ENCODE results near the gene ABHD17C. TPM values are rescaled to one million over a fixed set of nuclear protein-coding genes. Genes with fewer than 3 reads are reported as not detected.

The ABHD17C gene
- polyA plus RNA-seq, 1 donor (not counting 4 experiments of a cell fraction or from before 2014, with no cell fraction given), result 23.3 TPM

DNA sequence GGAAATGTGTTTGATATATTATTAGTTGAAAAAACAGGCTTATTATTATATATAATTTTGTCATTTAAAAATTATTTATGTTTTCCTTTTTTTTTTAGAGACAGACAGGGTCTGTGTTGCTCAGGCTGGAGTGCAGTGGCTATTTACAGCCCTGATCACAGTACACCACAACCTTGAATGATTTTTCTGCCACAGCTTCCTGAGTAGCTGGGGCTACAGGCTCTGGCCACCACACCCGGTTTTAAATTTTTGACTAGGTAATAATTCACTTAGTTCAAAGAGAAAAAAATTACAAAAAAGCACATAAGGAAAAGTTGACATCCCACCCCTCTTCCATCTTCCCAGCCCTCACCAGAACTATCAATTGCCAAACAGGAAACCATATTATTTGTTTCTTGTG is 79.4 kb downstream of the ABHD17C start:
- no peak for TF ChIP-seq EZH2 (IDR thresholded peaks at IDR 0.05; ENCODE audit: low read length)
- TF ChIP-seq, protein P1, sequence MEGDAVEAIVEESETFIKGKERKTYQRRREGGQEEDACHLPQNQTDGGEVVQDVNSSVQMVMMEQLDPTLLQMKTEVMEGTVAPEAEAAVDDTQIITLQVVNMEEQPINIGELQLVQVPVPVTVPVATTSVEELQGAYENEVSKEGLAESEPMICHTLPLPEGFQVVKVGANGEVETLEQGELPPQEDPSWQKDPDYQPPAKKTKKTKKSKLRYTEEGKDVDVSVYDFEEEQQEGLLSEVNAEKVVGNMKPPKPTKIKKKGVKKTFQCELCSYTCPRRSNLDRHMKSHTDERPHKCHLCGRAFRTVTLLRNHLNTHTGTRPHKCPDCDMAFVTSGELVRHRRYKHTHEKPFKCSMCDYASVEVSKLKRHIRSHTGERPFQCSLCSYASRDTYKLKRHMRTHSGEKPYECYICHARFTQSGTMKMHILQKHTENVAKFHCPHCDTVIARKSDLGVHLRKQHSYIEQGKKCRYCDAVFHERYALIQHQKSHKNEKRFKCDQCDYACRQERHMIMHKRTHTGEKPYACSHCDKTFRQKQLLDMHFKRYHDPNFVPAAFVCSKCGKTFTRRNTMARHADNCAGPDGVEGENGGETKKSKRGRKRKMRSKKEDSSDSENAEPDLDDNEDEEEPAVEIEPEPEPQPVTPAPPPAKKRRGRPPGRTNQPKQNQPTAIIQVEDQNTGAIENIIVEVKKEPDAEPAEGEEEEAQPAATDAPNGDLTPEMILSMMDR (optimal IDR thresholded peaks at IDR 0.05 in 1 of 3, IDR thresholded peaks at IDR 0.05 in 1 of 3, conservative IDR thresholded peaks at IDR 0.05 in 1 of 3; ENCODE audit: extremely low read depth in 1 of 3, insufficient read depth in 2 of 3, low read length in 3 of 3), result no peak
- no peak overlapping the region for H3K4me2 ChIP-seq (ENCODE audit: control insufficient read depth, extremely low read depth, insufficient read depth, low read depth, low read length)
- H3K9ac ChIP-seq (ENCODE audit: control insufficient read depth, extremely low read depth, insufficient read depth, low read length), result no peak overlapping the region
- H3K79me2 ChIP-seq (ENCODE audit: control insufficient read depth, insufficient read depth, low read length), result no peaks in the 10 kb centered on the region
- no peak overlapping the region for H3K27ac ChIP-seq (ENCODE audit: control insufficient read depth, insufficient read depth, low read length)
- H3K36me3 ChIP-seq (ENCODE audit: control insufficient read depth in 2 of 2, extremely low read depth in 1 of 2, insufficient read depth in 2 of 2, low read length in 2 of 2), result no peaks in the 10 kb centered on the region
- H3K4me1 ChIP-seq (ENCODE audit: control insufficient read depth, extremely low read depth, insufficient read depth, low read length), result peaks cover 28% of the 10 kb centered on the region
- H3K4me3 ChIP-seq (ENCODE audit: control insufficient read depth in 2 of 3, extremely low read depth in 1 of 3, insufficient read depth in 2 of 3, low read depth in 1 of 3, low read length in 3 of 3), result no peak overlapping the region
- no peaks in the 10 kb centered on the region for H4K20me1 ChIP-seq (ENCODE audit: control insufficient read depth, extremely low read depth, insufficient read depth, low read length)
- H2AFZ ChIP-seq (ENCODE audit: control insufficient read depth, low read length), result no peak overlapping the region
- FAIRE-seq (no peak), DNase-seq (ENCODE audit: low read depth, low spot score) (no peak)
- no peaks in the 10 kb centered on the region for H3K27me3 ChIP-seq (ENCODE audit: control insufficient read depth, extremely low read depth, insufficient read depth, low read length)
- H3K9me3 ChIP-seq (ENCODE audit: control insufficient read depth, low read depth, low read length), result no peaks in the 10 kb centered on the region
- dilution Hi-C loops (cut with MboI; ENCODE audit: extremely low pct_ligation_motif_present, low sequenced_read_pairs), result no loop called here
- no peaks in the 10 kb centered on the region for H3K9me1 ChIP-seq (ENCODE audit: control insufficient read depth, extremely low read depth, insufficient read depth, low read length)

DNA sequence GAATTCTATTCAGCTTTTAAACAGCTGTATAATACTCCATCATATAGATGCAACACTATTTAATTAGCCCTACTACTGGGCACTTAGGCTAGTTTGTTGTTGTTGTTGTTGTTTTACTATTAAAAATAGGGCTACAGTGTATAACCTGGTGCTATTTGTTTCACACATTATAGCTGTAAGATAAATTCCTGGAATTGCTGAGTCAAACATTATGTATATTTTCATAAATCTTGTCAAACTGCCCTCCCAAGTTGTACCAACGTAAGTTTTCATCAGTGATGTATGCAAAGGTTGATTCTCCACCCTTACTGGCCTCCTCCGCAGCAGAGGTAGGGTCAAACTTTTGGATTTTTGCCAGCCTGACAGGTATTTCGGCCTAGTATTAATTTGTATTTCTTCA is 80.2 kb downstream of the ABHD17C start:
- H3K9me3 ChIP-seq (ENCODE audit: control insufficient read depth, low read depth, low read length), result no peaks in the 10 kb centered on the region
- dilution Hi-C loops (cut with MboI; ENCODE audit: extremely low pct_ligation_motif_present, low sequenced_read_pairs), result no loop called here
- no peaks in the 10 kb centered on the region for H4K20me1 ChIP-seq (ENCODE audit: control insufficient read depth, extremely low read depth, insufficient read depth, low read length)
- no peaks in the 10 kb centered on the region for H3K9me1 ChIP-seq (ENCODE audit: control insufficient read depth, extremely low read depth, insufficient read depth, low read length)
- H3K79me2 ChIP-seq (ENCODE audit: control insufficient read depth, insufficient read depth, low read length), result no peaks in the 10 kb centered on the region
- H3K4me1 ChIP-seq (ENCODE audit: control insufficient read depth, extremely low read depth, insufficient read depth, low read length), result peaks cover 35% of the 10 kb centered on the region
- no peak overlapping the region for H3K4me3 ChIP-seq (ENCODE audit: control insufficient read depth in 2 of 3, extremely low read depth in 1 of 3, insufficient read depth in 2 of 3, low read depth in 1 of 3, low read length in 3 of 3)
- no peak overlapping the region for H2AFZ ChIP-seq (ENCODE audit: control insufficient read depth, low read length)
- H3K27me3 ChIP-seq (ENCODE audit: control insufficient read depth, extremely low read depth, insufficient read depth, low read length), result peaks cover 7% of the 10 kb centered on the region
- DNase-seq (ENCODE audit: low read depth, low spot score) (no peak), FAIRE-seq (no peak)
- H3K36me3 ChIP-seq (ENCODE audit: control insufficient read depth in 2 of 2, extremely low read depth in 1 of 2, insufficient read depth in 2 of 2, low read length in 2 of 2), result no peaks in the 10 kb centered on the region
- no peak overlapping the region for H3K9ac ChIP-seq (ENCODE audit: control insufficient read depth, extremely low read depth, insufficient read depth, low read length)
- no peak overlapping the region for H3K27ac ChIP-seq (ENCODE audit: control insufficient read depth, insufficient read depth, low read length)
- H3K4me2 ChIP-seq (ENCODE audit: control insufficient read depth, extremely low read depth, insufficient read depth, low read depth, low read length), result no peak overlapping the region
- TF ChIP-seq, protein P1 (optimal IDR thresholded peaks at IDR 0.05 in 1 of 3, IDR thresholded peaks at IDR 0.05 in 1 of 3, conservative IDR thresholded peaks at IDR 0.05 in 1 of 3; ENCODE audit: extremely low read depth in 1 of 3, insufficient read depth in 2 of 3, low read length in 3 of 3), result no peak
- no peak for TF ChIP-seq EZH2 (IDR thresholded peaks at IDR 0.05; ENCODE audit: low read length)

Data from keratinocyte (primary cell).